ENCODE results near the gene HOXD4. TPM values are rescaled to one million over a fixed set of nuclear protein-coding genes. Genes with fewer than 3 reads are reported as not detected.

Gene HOXD4
- total and polyA plus RNA-seq, 2 of the 4 experiments (the other 2 are of a cell fraction), result not detected

GRCh38 chr2:176157499-176158185 lies 6.3 kb downstream of the HOXD4 start:
- Histone ChIP-seq H4K5ac (ENCODE audit: low read depth, low read length) (no peak overlapping the region), H2AK5ac (ENCODE audit: low read depth, low read length) (no peak overlapping the region), H2BK15ac (ENCODE audit: low read depth, low read length) (no peak overlapping the region), H3K4me3 (ENCODE audit: insufficient read depth, low read depth, low read length) (no peak overlapping the region), H4K8ac (ENCODE audit: low read depth in 2 of 2, low read length in 2 of 2) (no peak overlapping the region), H2BK120ac (ENCODE audit: low read depth, low read length) (no peak overlapping the region), H2AK9ac (replicated peaks; ENCODE audit: low read depth, low read length, poor library complexity) (no peak overlapping the region), H3K27ac (ENCODE audit: insufficient read depth, low read length) (no peak overlapping the region), H3K36me3 (ENCODE audit: control insufficient read depth, insufficient read depth, low read length) (no peaks in the 10 kb centered on the region), H3K9ac (ENCODE audit: low read depth, low read length) (no peak overlapping the region), H3K18ac (ENCODE audit: low read depth, low read length) (no peak overlapping the region), H3K9me1 (ENCODE audit: insufficient read depth, low read length) (no peaks in the 10 kb centered on the region), H3K4ac (ENCODE audit: low read depth, low read length) (no peak overlapping the region), H3K4me1 (ENCODE audit: control insufficient read depth, insufficient read depth, low read length) (no peaks in the 10 kb centered on the region), H3K4me2 (ENCODE audit: low read depth, low read length) (no peak overlapping the region; the same call in 1 of the 2 replicates), H3K56ac (ENCODE audit: extremely low read depth, insufficient read depth, low read length) (no peak overlapping the region), H3K14ac (replicated peaks; ENCODE audit: low read depth, low read length) (no peak overlapping the region), H4K20me1 (ENCODE audit: insufficient read depth, low read length) (no peaks in the 10 kb centered on the region), H3K79me1 (ENCODE audit: low read depth in 1 of 2, low read length in 2 of 2) (no peaks in the 10 kb centered on the region), H2AFZ (replicated peaks; ENCODE audit: low read length, poor library complexity) (no peak overlapping the region), H4K91ac (ENCODE audit: insufficient read depth, low read depth, low read length) (no peak overlapping the region), H2BK20ac (ENCODE audit: low read depth, low read length) (no peak overlapping the region), H3K27me3 (ENCODE audit: control insufficient read depth, insufficient read depth, low read length) (peaks cover 93% of the 10 kb centered on the region), H3K9me3 (ENCODE audit: control insufficient read depth, insufficient read depth, low read length) (peaks cover 17% of the 10 kb centered on the region), H2BK5ac (ENCODE audit: low read depth, low read length, poor library complexity, severe bottlenecking) (no peak overlapping the region), H3K23ac (ENCODE audit: low read depth, low read length) (no peak overlapping the region)
- TF ChIP-seq USF2 (IDR thresholded peaks at IDR 0.05; ENCODE audit: low read depth, low read length) (no peak), CHD1 (IDR thresholded peaks at IDR 0.05; ENCODE audit: low read depth, low read length) (no peak), BHLHE40 (IDR thresholded peaks at IDR 0.05; ENCODE audit: low read depth, low read length) (no peak), NFE2L2 (IDR thresholded peaks at IDR 0.05; ENCODE audit: low read depth, low read length) (no peak), MAFK (IDR thresholded peaks at IDR 0.05; ENCODE audit: low read depth, low read length) (no peak), RAD21 (IDR thresholded peaks at IDR 0.05; ENCODE audit: low read length) (no peak), RCOR1 (IDR thresholded peaks at IDR 0.05; ENCODE audit: insufficient replicate concordance, low read length) (no peak), MXI1 (IDR thresholded peaks at IDR 0.05; ENCODE audit: borderline replicate concordance, low read depth, low read length) (no peak), FOS (IDR thresholded peaks at IDR 0.05; ENCODE audit: low read depth, low read length) (no peak), RFX5 (IDR thresholded peaks at IDR 0.05; ENCODE audit: low read depth, low read length) (no peak), SMC3 (IDR thresholded peaks at IDR 0.05; ENCODE audit: low read depth, low read length) (no peak), CTCF (conservative IDR thresholded peaks at IDR 0.05; ENCODE audit: low read depth, low read length) (no peak), ELK1 (IDR thresholded peaks at IDR 0.05; ENCODE audit: borderline replicate concordance, low read depth, low read length) (no peak), CEBPB (IDR thresholded peaks at IDR 0.05; ENCODE audit: low read depth, low read length) (no peak), MAZ (IDR thresholded peaks at IDR 0.05; ENCODE audit: borderline replicate concordance, low read depth, low read length) (no peak), POLR2A (IDR thresholded peaks at IDR 0.05; ENCODE audit: low read depth, low read length) (no peak)
- ChIA-PET CTCF (interaction anchor here (0.7 kb wide), 1 partner anchor 454 kb away, joined by 3 read pairs; no protein-coding TSS in a partner anchor), POLR2A (ENCODE audit: unreplicated experiment) (no interaction called here)
- BruUV-seq (replicated peaks), result no TSS peak
- 3% methylated on average over 16 of the region's 43 CpGs; no CpG with 5 or more reads in 1 of the 2 experiments for WGBS, 2 experiments (ENCODE audit: extremely low coverage in 2 of 2, insufficient read length in 1 of 2)
- no peak for DNase-seq
- no peak for ATAC-seq (ENCODE audit: low read depth)
- dilution Hi-C loops (cut with HindIII; ENCODE audit: low sequenced_read_pairs, unreplicated experiment) (no loop called here), in situ Hi-C loops (cut with MboI; ENCODE audit: low sequenced_read_pairs) (no loop called here), intact Hi-C loops (cut with micrococcal nuclease) (no loop called here)
